K562 (cell line): Measurements from ENCODE around the gene VN1R4. TPM values are rescaled to one million over a fixed set of nuclear protein-coding genes. Genes with fewer than 3 reads are reported as not detected.
"Not testable (repeated sequence)": the region's sequence is repeated elsewhere in the genome, so short reads cannot be mapped to it uniquely, and the experiment has no call there.

ENCODE experiments used
- ATAC-seq: fragments of 200-7000 bp; cut with Tn5 transposase; 3 replicates; pipeline ENCODE4 v1.9.1; 2020; ENCODE audit warnings: moderate library complexity
- BruUV-seq: library from RNA; stranded (reverse); fragments of 400-500 nt; replicated peaks from 2 replicates; lab custom pipeline; 2021; lab: Mats Ljungman, UMichigan
- CTCF ChIA-PET: fragments of 300-600 bp; formaldehyde crosslinking; extraction: SDS; loops from one replicate; lab custom pipeline; 2021; ENCODE audit warnings: low intra/inter-chr PET ratio; lab: Yijun Ruan, JAX
- POLR2A ChIA-PET: fragments of 300-600, 350-650 bp; sonication (Branson Sonifier 250); formaldehyde crosslinking; extraction: SDS; loops from one replicate; lab custom pipeline; 2021; ENCODE audit warnings: antibody characterized with exemption, inconsistent platforms; lab: Yijun Ruan, JAX
- DNase-seq, 4 experiments: peaks; one replicate each; pipeline versions ENCODE4 v3.0.0 to v3.0.0-alpha.2; 2011 to 2018; ENCODE audit warnings: low spot score in 3 of 4, mixed read lengths in 3 of 4; ENCODE audit errors: extremely low read depth in 1 of 4
- FAIRE-seq: peaks from 2 replicates; lab custom pipeline; 2011; peaks lifted over from hg19 to GRCh38; lab: Jason Lieb, UNC
- H2AFZ ChIP-seq: 2 replicates; pipeline ENCODE4 v1.6.0; 2011; ENCODE audit warnings: low read depth, low read length, control low read depth, inconsistent platforms
- H3K27ac ChIP-seq: fragments of 200-600 bp; 3 replicates; pipeline ENCODE4 v1.8.0; 2011; ENCODE audit warnings: low read depth, mild to moderate bottlenecking, control low read depth, inconsistent platforms, low read length, moderate library complexity, mixed read lengths; ENCODE audit errors: extremely low read depth
- H3K27me3 ChIP-seq, 2 experiments: fragments of 300-600 bp in 1 of 2; 2 replicates in 1 of 2; 3 replicates in 1 of 2; pipeline versions ENCODE4 v1.6.0 to v1.8.0; 2011; ENCODE audit warnings: inconsistent platforms in 2 of 2, low read length in 2 of 2, mild to moderate bottlenecking in 1 of 2, mixed read lengths in 1 of 2, moderate library complexity in 1 of 2; ENCODE audit not compliant: control insufficient read depth in 2 of 2, insufficient read depth in 2 of 2
- H3K36me3 ChIP-seq: fragments of 300-600 bp; 3 replicates; pipeline ENCODE4 v1.8.0; 2011; ENCODE audit warnings: mild to moderate bottlenecking, low read length, inconsistent platforms; ENCODE audit not compliant: control insufficient read depth, insufficient read depth
- H3K4me1 ChIP-seq, 2 experiments: fragments of 200-600 bp in 1 of 2; replicated peaks in 1 of 2; 2 replicates in 1 of 2; 3 replicates in 1 of 2; pipeline versions ENCODE4 v1.5.1 to v1.8.0; 2011; ENCODE audit warnings: inconsistent platforms in 2 of 2, low read length in 2 of 2, mild to moderate bottlenecking in 1 of 2, mixed read lengths in 1 of 2, moderate library complexity in 1 of 2; ENCODE audit not compliant: control insufficient read depth in 2 of 2, insufficient read depth in 2 of 2
- H3K4me2 ChIP-seq: 2 replicates; pipeline ENCODE4 v1.6.1; 2011; ENCODE audit warnings: low read length, control low read depth, inconsistent platforms, mixed read lengths; ENCODE audit not compliant: insufficient read depth
- H3K4me3 ChIP-seq: fragments of 200-600 bp; sonication (generic), shearing (Covaris generic); 2 replicates; pipeline ENCODE4 v1.5.1; 2016; ENCODE audit warnings: control low read depth, inconsistent platforms
- H3K79me2 ChIP-seq: fragments of 200-600 bp; 3 replicates; pipeline ENCODE4 v1.8.0; 2011; ENCODE audit warnings: low read length, inconsistent platforms; ENCODE audit not compliant: control insufficient read depth, insufficient read depth
- H3K9ac ChIP-seq, 2 experiments: 2 replicates each; pipeline versions ENCODE4 v1.6.0 to v1.6.1; 2011; ENCODE audit warnings: low read depth in 2 of 2, low read length in 2 of 2, control low read depth in 1 of 2, inconsistent platforms in 1 of 2, mild to moderate bottlenecking in 1 of 2, mixed read lengths in 1 of 2; ENCODE audit not compliant: insufficient read depth in 1 of 2
- H3K9me1 ChIP-seq: one replicate; pipeline ENCODE4 v1.6.0; 2011; ENCODE audit warnings: inconsistent platforms, mild to moderate bottlenecking, low read length, moderate library complexity; ENCODE audit not compliant: control insufficient read depth, insufficient read depth
- H3K9me3 ChIP-seq: replicated peaks from 2 replicates; pipeline ENCODE4 v1.5.1; 2011; ENCODE audit warnings: low read depth, low read length, inconsistent platforms; ENCODE audit not compliant: control insufficient read depth, insufficient read depth
- H4K20me1 ChIP-seq: replicated peaks from 2 replicates; pipeline ENCODE4 v1.6.1; 2011; ENCODE audit warnings: low read length, inconsistent platforms, mixed read lengths; ENCODE audit not compliant: control insufficient read depth, insufficient read depth
- ATF3 ChIP-seq, 2 experiments: fragments of 450-650 bp in 1 of 2; sonication (generic) in 1 of 2; formaldehyde crosslinking in 1 of 2; IDR thresholded peaks in 1 of 2; conservative IDR thresholded peaks in 1 of 2; 2 replicates each; pipeline versions ENCODE4 v1.6.1 to v1.8.1; 2016 to 2023; ENCODE audit warnings: mild to moderate bottlenecking in 2 of 2, moderate library complexity in 2 of 2, inconsistent platforms in 1 of 2, missing genetic modification reagents in 1 of 2
- NCOR1 ChIP-seq: fragments of 450-650 bp; IDR thresholded peaks from 2 replicates; pipeline ENCODE4 v1.6.1; 2016; ENCODE audit warnings: mild to moderate bottlenecking, moderate library complexity
- WGBS: fragments of 100-300 bp; shearing (Covaris generic); methylation state at CpG from one replicate; pipeline ENCODE4 v1.1.6; 2016; ENCODE audit warnings: low coverage, mixed read lengths; ENCODE audit not compliant: insufficient coverage; ENCODE audit errors: missing lambda C conversion rate; 5-methylcytosine and 5-hydroxymethylcytosine counted together
- in situ Hi-C: fragments of 300-500 bp; cut with MboI; formaldehyde crosslinking; loops from 4 replicates; pipeline ENCODE4 v1.15.0; 2018; ENCODE audit warnings: inconsistent platforms, mixed read lengths
- intact Hi-C: fragments of 100-400 bp; cut with micrococcal nuclease; formaldehyde crosslinking; loops from 2 replicates; pipeline ENCODE4 v1.14.2; 2022
- polyA plus RNA-seq, 8 experiments: library from polyadenylated mRNA; depleted of rRNA in 4 of 8; stranded (reverse) in 5 of 8; unstranded in 3 of 8; fragments of >200 nt; fragmentation: Nextera tagmentation in 2 of 8; fragmentation: Illumina TruSeq in 1 of 8; extraction: Ambion mirVana in 2 of 8; extraction: Trizol in 1 of 8; gene quantifications; 2 replicates each; pipeline versions ENCODE4 v1.2.1 to v1.2.3, GENCODE V29; 2011 to 2014; ENCODE audit warnings: inconsistent platforms in 1 of 8, missing spikeins in 1 of 8
- total RNA-seq, 7 experiments: library from RNA; depleted of rRNA in 6 of 7; stranded (reverse); fragments of >200 nt in 6 of 7; fragmentation: Illumina TruSeq in 2 of 7; extraction: Trizol in 2 of 7; gene quantifications; 2 replicates each; pipeline versions ENCODE4 v1.2.1 to v1.2.3, GENCODE V29; 2011 to 2021; ENCODE audit warnings: low replicate concordance in 1 of 7

VN1R4 gene
- total and polyA plus RNA-seq, 9 of the 15 experiments (the other 6 are each of a cell fraction or from before 2014, with no cell fraction given): not detected

DNA sequence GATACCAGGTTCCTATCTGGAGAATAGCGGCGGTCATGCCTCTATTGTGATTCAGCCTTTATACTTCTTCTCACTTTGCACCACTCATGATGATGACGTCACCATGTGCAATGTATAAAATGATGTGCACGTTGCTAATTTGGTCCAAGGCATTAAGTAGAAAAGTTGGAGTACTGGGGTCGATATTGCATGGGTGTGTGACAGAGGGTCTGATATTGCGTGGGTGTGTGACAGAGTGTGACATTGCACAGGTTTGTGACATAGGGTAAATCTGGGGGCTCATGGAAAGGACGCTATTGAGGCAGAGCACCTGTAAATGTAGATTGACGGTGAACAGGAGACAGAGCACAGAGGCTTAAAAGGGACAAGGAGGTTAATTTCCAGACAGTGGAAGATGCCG is 4.5 kb upstream of the VN1R4 start:
- POLR2A ChIA-PET: no interaction called here
- CTCF ChIA-PET: no interaction called here
- no peak overlapping the region for H3K27ac ChIP-seq
- H3K79me2 ChIP-seq: no peaks in the 10 kb centered on the region
- no peak overlapping the region for H3K9ac ChIP-seq
- H4K20me1 ChIP-seq: no peaks in the 10 kb centered on the region
- WGBS: 0% methylated on average over 6 of the region's 9 CpGs
- in situ Hi-C loops: no loop called here
- TF ChIP-seq ATF3 (IDR thresholded peaks at IDR 0.05): peak; percentile 40; the same call in 1 of the 2 replicates
- TF ChIP-seq ATF3 (CRISPR knock-in tag; conservative IDR thresholded peaks at IDR 0.05): no peak
- no peak for TF ChIP-seq NCOR1
- TF ChIP-seq, all 486 proteins: peak for 1
- intact Hi-C loops: no loop called here
- Histone ChIP-seq H3K27me3 (0 out of 5 replicates have a peak, but pooled peaks cover 0 to 5% of the 10 kb centered on the region in 2 experiments), H3K4me3 (no peak overlapping the region), H3K4me2 (no peak overlapping the region), H2AFZ (no peak overlapping the region), H3K4me1 (no peaks in the 10 kb centered on the region), H3K9me3 (no peaks in the 10 kb centered on the region; the same call in 1 of the 2 replicates), H3K36me3 (no peaks in the 10 kb centered on the region), H3K9me1 (no peaks in the 10 kb centered on the region)
- ATAC-seq (no peak), DNase-seq (no peak), FAIRE-seq (no peak)
- BruUV-seq: no TSS peak

- 22% methylated on average over 3 of the region's 27 CpGs for WGBS
- ATAC-seq, H3K27ac ChIP-seq, H3K27me3 ChIP-seq, DNase-seq, H3K9ac ChIP-seq, POLR2A ChIA-PET, BruUV-seq, H3K36me3 ChIP-seq, intact Hi-C loops, H2AFZ ChIP-seq, H3K4me2 ChIP-seq, H3K79me2 ChIP-seq, H3K9me3 ChIP-seq, H3K4me3 ChIP-seq, CTCF ChIA-PET, H3K4me1 ChIP-seq, FAIRE-seq, H3K9me1 ChIP-seq, H4K20me1 ChIP-seq, in situ Hi-C loops: not testable (repeated sequence)
Observed at GRCh38 chr19:53269861-53270260, 2.3 kb upstream of the VN1R4 start.
